HEK293 (cell line): ENCODE results near the gene OSBP.

Experiments
- KLF10 ChIP-seq: fragments of 450-650 bp; IDR thresholded peaks from 2 replicates; pipeline ENCODE4 v1.5.1; 2018; ENCODE audit warnings: missing biosample characterization, mild to moderate bottlenecking, missing genetic modification characterization
- ZBTB7A ChIP-seq: fragments of 450-650 bp; formaldehyde crosslinking; IDR thresholded peaks from 2 replicates; pipeline ENCODE4 v1.5.1; 2016; ENCODE audit warnings: low read depth, missing biosample characterization, missing genetic modification characterization
- ZNF501 ChIP-seq: fragments of 450-650 bp; formaldehyde crosslinking; IDR thresholded peaks from 2 replicates; pipeline ENCODE4 v1.5.1; 2016; ENCODE audit warnings: missing biosample characterization, missing genetic modification characterization
- TF ChIP-seq, protein P1 (sequence below): fragments of 450-650 bp; formaldehyde crosslinking; IDR thresholded peaks from 2 replicates; pipeline ENCODE4 v1.5.1; 2016; ENCODE audit warnings: missing biosample characterization, missing genetic modification characterization

GRCh38 chr11:59534676-59535075, 80.9 kb downstream of the OSBP start:
- TF ChIP-seq, protein P1, sequence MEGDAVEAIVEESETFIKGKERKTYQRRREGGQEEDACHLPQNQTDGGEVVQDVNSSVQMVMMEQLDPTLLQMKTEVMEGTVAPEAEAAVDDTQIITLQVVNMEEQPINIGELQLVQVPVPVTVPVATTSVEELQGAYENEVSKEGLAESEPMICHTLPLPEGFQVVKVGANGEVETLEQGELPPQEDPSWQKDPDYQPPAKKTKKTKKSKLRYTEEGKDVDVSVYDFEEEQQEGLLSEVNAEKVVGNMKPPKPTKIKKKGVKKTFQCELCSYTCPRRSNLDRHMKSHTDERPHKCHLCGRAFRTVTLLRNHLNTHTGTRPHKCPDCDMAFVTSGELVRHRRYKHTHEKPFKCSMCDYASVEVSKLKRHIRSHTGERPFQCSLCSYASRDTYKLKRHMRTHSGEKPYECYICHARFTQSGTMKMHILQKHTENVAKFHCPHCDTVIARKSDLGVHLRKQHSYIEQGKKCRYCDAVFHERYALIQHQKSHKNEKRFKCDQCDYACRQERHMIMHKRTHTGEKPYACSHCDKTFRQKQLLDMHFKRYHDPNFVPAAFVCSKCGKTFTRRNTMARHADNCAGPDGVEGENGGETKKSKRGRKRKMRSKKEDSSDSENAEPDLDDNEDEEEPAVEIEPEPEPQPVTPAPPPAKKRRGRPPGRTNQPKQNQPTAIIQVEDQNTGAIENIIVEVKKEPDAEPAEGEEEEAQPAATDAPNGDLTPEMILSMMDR, result no peak
- TF ChIP-seq ZBTB7A (tag by site-specific recombination), result no peak
- no peak for TF ChIP-seq ZNF501 (tag by site-specific recombination)
- no peak for TF ChIP-seq KLF10 (tag by site-specific recombination)
